ENCODE results near the gene CACNA1D.

- no peak for TF ChIP-seq EZH2 (IDR thresholded peaks at IDR 0.05)
- no peak for TF ChIP-seq CBX3 (IDR thresholded peaks at IDR 0.05; ENCODE audit: low read depth)
- TF ChIP-seq CTCF (IDR thresholded peaks at IDR 0.05 in 2 of 3, conservative IDR thresholded peaks at IDR 0.05 in 1 of 3; ENCODE audit: borderline replicate concordance in 1 of 3, insufficient read depth in 1 of 3, low read depth in 2 of 3, low read length in 2 of 3) = no peak
- TF ChIP-seq ELF1 (IDR thresholded peaks at IDR 0.05; ENCODE audit: borderline replicate concordance, low read depth) = no peak
- TF ChIP-seq, protein P1, sequence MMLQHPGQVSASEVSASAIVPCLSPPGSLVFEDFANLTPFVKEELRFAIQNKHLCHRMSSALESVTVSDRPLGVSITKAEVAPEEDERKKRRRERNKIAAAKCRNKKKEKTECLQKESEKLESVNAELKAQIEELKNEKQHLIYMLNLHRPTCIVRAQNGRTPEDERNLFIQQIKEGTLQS (IDR thresholded peaks at IDR 0.05) = no peak
- TF ChIP-seq RAD21 (IDR thresholded peaks at IDR 0.05; ENCODE audit: low read depth) = no peak
- TF ChIP-seq, protein P2, sequence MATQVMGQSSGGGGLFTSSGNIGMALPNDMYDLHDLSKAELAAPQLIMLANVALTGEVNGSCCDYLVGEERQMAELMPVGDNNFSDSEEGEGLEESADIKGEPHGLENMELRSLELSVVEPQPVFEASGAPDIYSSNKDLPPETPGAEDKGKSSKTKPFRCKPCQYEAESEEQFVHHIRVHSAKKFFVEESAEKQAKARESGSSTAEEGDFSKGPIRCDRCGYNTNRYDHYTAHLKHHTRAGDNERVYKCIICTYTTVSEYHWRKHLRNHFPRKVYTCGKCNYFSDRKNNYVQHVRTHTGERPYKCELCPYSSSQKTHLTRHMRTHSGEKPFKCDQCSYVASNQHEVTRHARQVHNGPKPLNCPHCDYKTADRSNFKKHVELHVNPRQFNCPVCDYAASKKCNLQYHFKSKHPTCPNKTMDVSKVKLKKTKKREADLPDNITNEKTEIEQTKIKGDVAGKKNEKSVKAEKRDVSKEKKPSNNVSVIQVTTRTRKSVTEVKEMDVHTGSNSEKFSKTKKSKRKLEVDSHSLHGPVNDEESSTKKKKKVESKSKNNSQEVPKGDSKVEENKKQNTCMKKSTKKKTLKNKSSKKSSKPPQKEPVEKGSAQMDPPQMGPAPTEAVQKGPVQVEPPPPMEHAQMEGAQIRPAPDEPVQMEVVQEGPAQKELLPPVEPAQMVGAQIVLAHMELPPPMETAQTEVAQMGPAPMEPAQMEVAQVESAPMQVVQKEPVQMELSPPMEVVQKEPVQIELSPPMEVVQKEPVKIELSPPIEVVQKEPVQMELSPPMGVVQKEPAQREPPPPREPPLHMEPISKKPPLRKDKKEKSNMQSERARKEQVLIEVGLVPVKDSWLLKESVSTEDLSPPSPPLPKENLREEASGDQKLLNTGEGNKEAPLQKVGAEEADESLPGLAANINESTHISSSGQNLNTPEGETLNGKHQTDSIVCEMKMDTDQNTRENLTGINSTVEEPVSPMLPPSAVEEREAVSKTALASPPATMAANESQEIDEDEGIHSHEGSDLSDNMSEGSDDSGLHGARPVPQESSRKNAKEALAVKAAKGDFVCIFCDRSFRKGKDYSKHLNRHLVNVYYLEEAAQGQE (IDR thresholded peaks at IDR 0.05; ENCODE audit: low read depth) = no peak
- no peak for TF ChIP-seq POLR2AphosphoS5 (IDR thresholded peaks at IDR 0.05; ENCODE audit: low read depth, low read length)
- TF ChIP-seq POLR2A (IDR thresholded peaks at IDR 0.05; ENCODE audit: borderline replicate concordance, extremely low read depth, insufficient read depth, insufficient read length) = no peak
- TF ChIP-seq YY1 (IDR thresholded peaks at IDR 0.05; ENCODE audit: extremely low read depth, insufficient replicate concordance, low read depth, low read length) = no peak
These were observed 351.4 kb downstream of the CACNA1D start for GRCh38 chr3:53845881-53846133.

Measured in HCT116 (cell line).